NCI-H446 treated with DMSO at 0.1 percent for 48 hours (cell line): ENCODE results near the gene S1PR2.
A peak's percentile ranks its signal among the peaks of the same experiment; 100 is the strongest.

Source experiments
- DNase-seq: peaks from one replicate; lab custom pipeline; 2025; lab: John Stamatoyannopoulos, UW

The S1PR2 gene

GRCh38 chr19:10230861-10231611 is at the start of gene S1PR2:
TSS of gene S1PR2 (minus strand) at chr19:10231331. CDS start at chr19:10224905, 6,426 bp downstream.
- DNase-seq: no peak

GRCh38 chr19:10279737-10280442 is 48.8 kb upstream of the S1PR2 start:
- no peak for DNase-seq

- DNase-seq: no peak
These were observed 47.8 kb upstream of the S1PR2 start for GRCh38 chr19:10278935-10279334.

- no peak for DNase-seq
These were observed 46.9 kb upstream of the S1PR2 start for GRCh38 chr19:10277795-10278589.

GRCh38 chr19:10274589-10274988 is 43.5 kb upstream of the S1PR2 start:
- no peak for DNase-seq

GRCh38 chr19:10271543-10272086 is 40.5 kb upstream of the S1PR2 start:
- DNase-seq: no peak

GRCh38 chr19:10270616-10271394 is 39.7 kb upstream of the S1PR2 start, which contains the start of gene ICAM1:
TSS of gene ICAM1 (plus strand) at chr19:10271120. CDS start at chr19:10271160, 40 bp downstream.
- no peak for DNase-seq

GRCh38 chr19:10270180-10270615 is 39.1 kb upstream of the S1PR2 start:
- DNase-seq: no peak

- peak; percentile 12 for DNase-seq
These were observed 38.4 kb upstream of the S1PR2 start for GRCh38 chr19:10269333-10270179.

GRCh38 chr19:10268071-10268470 is 36.9 kb upstream of the S1PR2 start:
- no peak for DNase-seq

GRCh38 chr19:10266706-10267105 is 35.6 kb upstream of the S1PR2 start:
- DNase-seq: no peak

GRCh38 chr19:10262771-10263170 is 31.6 kb upstream of the S1PR2 start:
- no peak for DNase-seq

GRCh38 chr19:10260141-10260584 is 29.0 kb upstream of the S1PR2 start:
- no peak for DNase-seq

GRCh38 chr19:10259162-10259905 is 28.2 kb upstream of the S1PR2 start:
- DNase-seq: peak; percentile 53

GRCh38 chr19:10258080-10258710 is 27.1 kb upstream of the S1PR2 start:
- no peak for DNase-seq

GRCh38 chr19:10256970-10257615 is 26.0 kb upstream of the S1PR2 start:
- no peak for DNase-seq

GRCh38 chr19:10256551-10256950 is 25.4 kb upstream of the S1PR2 start:
- DNase-seq: no peak

GRCh38 chr19:10255358-10255757 is 24.2 kb upstream of the S1PR2 start:
- DNase-seq: no peak

GRCh38 chr19:10254244-10254643 is 23.1 kb upstream of the S1PR2 start:
- no peak for DNase-seq
